NB4 (cell line): ENCODE measurements around the gene ADGRL3.

Experiments
- TF ChIP-seq, protein P1 (sequence below): IDR thresholded peaks from one replicate; pipeline ENCODE4 v1.5.1; 2012; ENCODE audit warnings: low read depth, low read length
- TF ChIP-seq, protein P2 (sequence below): IDR thresholded peaks from 2 replicates; pipeline ENCODE4 v1.6.1; 2011; ENCODE audit warnings: low read depth, low read length

DNA sequence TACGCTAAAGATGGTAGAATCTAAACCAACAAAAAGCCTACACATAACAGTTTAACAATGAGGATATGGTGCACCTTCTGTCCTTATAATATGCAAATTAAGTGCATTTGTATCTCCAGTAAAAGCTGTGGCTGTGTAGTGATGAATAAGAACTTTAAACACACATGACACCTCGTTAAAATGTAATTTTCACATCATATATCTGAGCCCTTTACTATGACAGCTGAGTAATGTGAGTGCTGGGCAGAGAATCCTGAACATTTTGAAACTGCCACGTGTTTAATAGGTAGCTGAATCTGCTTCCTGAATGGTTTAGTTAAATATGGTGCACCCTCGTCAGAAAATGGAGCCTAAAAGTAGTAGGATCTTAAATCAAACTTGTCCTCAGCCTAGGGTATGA, 540.8 kb downstream of the ADGRL3 start:
- TF ChIP-seq, protein P1, sequence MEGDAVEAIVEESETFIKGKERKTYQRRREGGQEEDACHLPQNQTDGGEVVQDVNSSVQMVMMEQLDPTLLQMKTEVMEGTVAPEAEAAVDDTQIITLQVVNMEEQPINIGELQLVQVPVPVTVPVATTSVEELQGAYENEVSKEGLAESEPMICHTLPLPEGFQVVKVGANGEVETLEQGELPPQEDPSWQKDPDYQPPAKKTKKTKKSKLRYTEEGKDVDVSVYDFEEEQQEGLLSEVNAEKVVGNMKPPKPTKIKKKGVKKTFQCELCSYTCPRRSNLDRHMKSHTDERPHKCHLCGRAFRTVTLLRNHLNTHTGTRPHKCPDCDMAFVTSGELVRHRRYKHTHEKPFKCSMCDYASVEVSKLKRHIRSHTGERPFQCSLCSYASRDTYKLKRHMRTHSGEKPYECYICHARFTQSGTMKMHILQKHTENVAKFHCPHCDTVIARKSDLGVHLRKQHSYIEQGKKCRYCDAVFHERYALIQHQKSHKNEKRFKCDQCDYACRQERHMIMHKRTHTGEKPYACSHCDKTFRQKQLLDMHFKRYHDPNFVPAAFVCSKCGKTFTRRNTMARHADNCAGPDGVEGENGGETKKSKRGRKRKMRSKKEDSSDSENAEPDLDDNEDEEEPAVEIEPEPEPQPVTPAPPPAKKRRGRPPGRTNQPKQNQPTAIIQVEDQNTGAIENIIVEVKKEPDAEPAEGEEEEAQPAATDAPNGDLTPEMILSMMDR, result no peak
- TF ChIP-seq, protein P2, sequence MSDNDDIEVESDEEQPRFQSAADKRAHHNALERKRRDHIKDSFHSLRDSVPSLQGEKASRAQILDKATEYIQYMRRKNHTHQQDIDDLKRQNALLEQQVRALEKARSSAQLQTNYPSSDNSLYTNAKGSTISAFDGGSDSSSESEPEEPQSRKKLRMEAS, result no peak
